HFFc6 (cell line): ENCODE measurements around the gene SRPK1. TPM values are rescaled to one million over a fixed set of nuclear protein-coding genes. Genes with fewer than 3 reads are reported as not detected.

Experiments
- DNase-seq: peaks from one replicate; pipeline ENCODE4 v3.0.0-alpha.2; 2018
- H3K27ac Mint-ChIP-seq: 2 replicates; pipeline ENCODE4 v1.8.0; 2020; ENCODE audit warnings: mild to moderate bottlenecking, mixed read lengths
- H3K27me3 Mint-ChIP-seq: 2 replicates; pipeline ENCODE4 v1.8.0; 2021; ENCODE audit warnings: mild to moderate bottlenecking, moderate library complexity, mixed read lengths; ENCODE audit not compliant: insufficient read depth
- H3K36me3 Mint-ChIP-seq: 2 replicates; pipeline ENCODE4 v1.8.0; 2021; ENCODE audit warnings: low read depth, mixed read lengths
- H3K4me1 Mint-ChIP-seq: 2 replicates; pipeline ENCODE4 v1.8.0; 2020; ENCODE audit warnings: low read depth, mixed read lengths
- H3K4me3 Mint-ChIP-seq: 2 replicates; pipeline ENCODE4 v1.8.0; 2020; ENCODE audit warnings: mild to moderate bottlenecking, moderate library complexity, mixed read lengths
- H3K9me3 Mint-ChIP-seq: 2 replicates; pipeline ENCODE4 v1.8.0; 2020; ENCODE audit warnings: mild to moderate bottlenecking, mixed read lengths
- CTCF ChIP-seq: fragments of 200-600 bp; sonication (generic); IDR thresholded peaks from 2 replicates; pipeline ENCODE4 v1.5.0; 2021; ENCODE audit warnings: antibody characterized with exemption, mild to moderate bottlenecking
- long read RNA-seq: library from polyadenylated mRNA; unstranded; transcript quantifications from one replicate; pipeline ENCODE4 v2.0.0, GENCODE V29; 2019
- total RNA-seq, 6 experiments: library from RNA; stranded (reverse); fragmentation: NEBNext Ultra II Directional; extraction: Animal tissue kit (Norgen Biotek cat#: 25700); gene quantifications; 2 replicates in 1 of 6; 3 replicates in 5 of 6; pipeline ENCODE4 v1.2.3, GENCODE V29; 2021

Gene SRPK1
- 10 to 100 TPM; 45.9 to 55.2 (median 48.3) TPM for total RNA-seq
- long read RNA-seq, full-length matches to known transcripts, result 10 of 43 reads
- long read RNA-seq, partial matches to known transcripts, result 27 of 43 reads
- long read RNA-seq, other reads (novel, unspliced or antisense), result 6 of 43 reads

- no peak for TF ChIP-seq CTCF
- H3K4me1 Mint-ChIP-seq, result peaks cover 53% of the 10 kb centered on the region
- no peaks in the 10 kb centered on the region; the same call in 1 of the 2 replicates for H3K27me3 Mint-ChIP-seq
- no peaks in the 10 kb centered on the region for H3K9me3 Mint-ChIP-seq
- peak within 1 kb of the TSS; percentile 99 for H3K4me3 Mint-ChIP-seq
- H3K27ac Mint-ChIP-seq, result peak within 1 kb of the TSS; percentile 91
- peaks cover 13% of the 10 kb centered on the region; the same call in 1 of the 2 replicates for H3K36me3 Mint-ChIP-seq
- peak; percentile 68 for DNase-seq
Observed at GRCh38 chr6:35920793-35921732, at the start of gene SRPK1. Gene SRPK1, minus strand, starts transcription at chr6:35921098. Its CDS starts 42 bp downstream, at chr6:35921056.

DNA sequence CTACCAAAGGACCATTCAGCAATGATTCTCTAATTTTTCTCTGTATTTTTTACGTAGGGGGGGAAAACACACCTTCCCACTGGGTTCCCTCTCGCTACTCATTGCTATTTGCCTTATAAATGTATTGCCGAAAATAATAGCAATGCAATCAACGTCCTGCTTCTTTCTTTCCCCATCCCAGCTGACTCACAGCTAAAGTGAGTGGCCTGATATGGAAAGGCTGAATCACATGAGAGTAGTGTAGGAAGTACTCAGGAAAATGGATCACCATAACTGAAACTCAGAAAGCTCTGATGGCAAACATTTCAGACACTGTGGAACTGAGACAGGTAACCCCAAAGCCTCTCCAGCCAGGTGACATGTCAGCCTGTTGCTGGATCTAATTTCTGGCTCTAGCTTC is 49.3 kb upstream of the SRPK1 start:
- DNase-seq, result peak; percentile 52
- H3K27ac Mint-ChIP-seq, result peak overlapping the region; percentile 29; the same call in 1 of the 2 replicates

DNA sequence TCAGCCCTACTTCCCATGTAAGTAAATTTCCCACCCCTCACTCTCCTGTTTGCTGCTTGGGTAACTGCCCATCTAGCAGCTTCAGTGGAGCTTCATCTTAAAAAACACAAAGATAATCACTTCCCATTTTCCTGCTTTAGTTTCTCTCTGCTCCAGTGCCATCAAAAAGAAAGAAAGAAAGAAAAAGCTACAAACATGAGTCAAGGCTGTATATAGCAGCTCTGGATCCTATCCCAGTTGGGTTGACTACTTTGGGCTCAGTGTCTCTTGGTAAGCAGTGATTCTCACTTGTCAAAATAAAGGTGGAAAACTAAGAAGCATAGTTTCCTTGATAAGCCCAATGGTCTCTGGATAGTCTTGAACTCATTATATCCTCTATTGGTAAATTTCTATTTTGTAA is 48.7 kb upstream of the SRPK1 start:
- Mint-ChIP-seq H3K9me3 (no peaks in the 10 kb centered on the region), H3K4me3 (peak overlapping the region; percentile 34; the same call in 1 of the 2 replicates), H3K27me3 (peaks cover 2% of the 10 kb centered on the region), H3K36me3 (no peaks in the 10 kb centered on the region), H3K4me1 (peaks cover 12% of the 10 kb centered on the region), H3K27ac (peak overlapping the region; percentile 29; the same call in 1 of the 2 replicates)
- no peak for DNase-seq
- no peak for TF ChIP-seq CTCF

More for the DNA sequence above, 49.3 kb upstream of the SRPK1 start:
- H3K9me3 Mint-ChIP-seq, result no peaks in the 10 kb centered on the region
- H3K27me3 Mint-ChIP-seq, result peaks cover 2% of the 10 kb centered on the region
- no peaks in the 10 kb centered on the region for H3K36me3 Mint-ChIP-seq
- TF ChIP-seq CTCF, result no peak
- H3K4me1 Mint-ChIP-seq, result peaks cover 12% of the 10 kb centered on the region
- peak overlapping the region; percentile 34; the same call in 1 of the 2 replicates for H3K4me3 Mint-ChIP-seq

GRCh38 chr6:35968821-35969220 is 47.9 kb upstream of the SRPK1 start:
- Mint-ChIP-seq H3K9me3 (no peaks in the 10 kb centered on the region), H3K4me1 (peaks cover 12% of the 10 kb centered on the region), H3K4me3 (no peak overlapping the region)

More at GRCh38 chr6:35968821-35969220, 47.9 kb upstream of the SRPK1 start:
- H3K27me3 Mint-ChIP-seq, result peaks cover 2% of the 10 kb centered on the region
- H3K36me3 Mint-ChIP-seq, result no peaks in the 10 kb centered on the region
- no peak overlapping the region for H3K27ac Mint-ChIP-seq
- DNase-seq, result no peak
- no peak for TF ChIP-seq CTCF
